HepG2 (cell line): ENCODE results near the gene ZNF554. TPM values are rescaled to one million over a fixed set of nuclear protein-coding genes. Genes with fewer than 3 reads are reported as not detected.
A peak's percentile ranks its signal among the peaks of the same experiment; 100 is the strongest.

Source experiments
- ASH2L ChIP-seq: fragments of 300-600, 200-600 bp; sonication (generic); IDR thresholded peaks from 2 replicates; pipeline ENCODE4 v1.7.0; 2017; ENCODE audit warnings: low read depth, mild to moderate bottlenecking, moderate library complexity, mixed read lengths, low read length; ENCODE audit not compliant: insufficient read length
- CC2D1A ChIP-seq: sonication (generic); formaldehyde crosslinking; IDR thresholded peaks from 2 replicates; pipeline ENCODE4 v1.8.1; 2023; ENCODE audit warnings: mild to moderate bottlenecking, missing genetic modification reagents
- CENPT ChIP-seq: sonication (generic); formaldehyde crosslinking; IDR thresholded peaks from 2 replicates; pipeline ENCODE4 v1.8.0; 2022; ENCODE audit warnings: low read depth, mild to moderate bottlenecking, moderate library complexity, missing genetic modification reagents
- CREM ChIP-seq, 2 experiments: sonication (generic) in 1 of 2; formaldehyde crosslinking in 1 of 2; IDR thresholded peaks; 2 replicates each; pipeline versions ENCODE4 v1.4.0 to v1.6.1; 2016 to 2020; ENCODE audit warnings: antibody characterized with exemption in 1 of 2, mild to moderate bottlenecking in 1 of 2, missing genetic modification reagents in 1 of 2
- NR2F6 ChIP-seq, 2 experiments: IDR thresholded peaks; 2 replicates each; pipeline ENCODE4 v1.6.1; 2016; ENCODE audit warnings: antibody characterized with exemption in 1 of 2, mild to moderate bottlenecking in 1 of 2
- RAD21 ChIP-seq: fragments of 450-650 bp; formaldehyde crosslinking; IDR thresholded peaks from 2 replicates; pipeline ENCODE4 v1.5.0; 2020; ENCODE audit warnings: mild to moderate bottlenecking
- SMAD1 ChIP-seq: sonication (generic); formaldehyde crosslinking; IDR thresholded peaks from 2 replicates; pipeline ENCODE4 v1.4.0; 2020; ENCODE audit warnings: missing genetic modification reagents, low read depth, mild to moderate bottlenecking, borderline replicate concordance
- SOX13 ChIP-seq, 3 experiments: fragments of 450-650 bp in 1 of 3; sonication (generic) in 1 of 3; formaldehyde crosslinking in 1 of 3; IDR thresholded peaks in 2 of 3; conservative IDR thresholded peaks in 1 of 3; 2 replicates each; pipeline versions ENCODE4 v1.5.0 to v1.6.1; 2016 to 2020; ENCODE audit warnings: antibody characterized with exemption in 1 of 3, mild to moderate bottlenecking in 1 of 3, missing compliant biosample characterization in 1 of 3, missing genetic modification reagents in 1 of 3, moderate library complexity in 1 of 3
- TOPORS ChIP-seq: sonication (generic); formaldehyde crosslinking; IDR thresholded peaks from 2 replicates; pipeline ENCODE4 v1.8.0; 2023; ENCODE audit warnings: mild to moderate bottlenecking, missing genetic modification reagents
- ZNF337 ChIP-seq: sonication (generic); formaldehyde crosslinking; IDR thresholded peaks from 2 replicates; pipeline ENCODE4 v1.5.1; 2020; ENCODE audit warnings: missing genetic modification reagents, low read depth, mild to moderate bottlenecking, borderline replicate concordance
- ZNF574 ChIP-seq: sonication (generic); formaldehyde crosslinking; IDR thresholded peaks from 2 replicates; pipeline ENCODE4 v1.4.0; 2020; ENCODE audit warnings: missing genetic modification reagents
- ZNF616 ChIP-seq: sonication (generic); formaldehyde crosslinking; IDR thresholded peaks from 2 replicates; pipeline ENCODE4 v1.5.0; 2020; ENCODE audit warnings: low read depth, mild to moderate bottlenecking, missing genetic modification reagents
- ZSCAN12 ChIP-seq: sonication (generic); formaldehyde crosslinking; IDR thresholded peaks from 2 replicates; pipeline ENCODE4 v1.9.0; 2021; ENCODE audit warnings: mild to moderate bottlenecking, missing genetic modification reagents
- polyA plus RNA-seq, 8 experiments: library from polyadenylated mRNA; depleted of rRNA in 3 of 8; stranded (reverse) in 7 of 8; unstranded in 1 of 8; fragments of >200 nt; fragmentation: Illumina TruSeq in 4 of 8; extraction: Trizol in 4 of 8; gene quantifications; 2 replicates each; pipeline versions ENCODE4 v1.2.1 to v1.2.3, GENCODE V29; 2011 to 2016; ENCODE audit warnings: low read depth in 4 of 8, missing spikeins in 1 of 8, mixed read lengths in 1 of 8; ENCODE audit not compliant: insufficient read depth in 1 of 8
- total RNA-seq, 5 experiments: library from RNA; depleted of rRNA; stranded (reverse); fragments of >200 nt; fragmentation: Illumina TruSeq; extraction: Trizol; gene quantifications; 2 replicates each; pipeline ENCODE4 v1.2.3, GENCODE V29; 2016; ENCODE audit warnings: low read depth in 1 of 5
- TF ChIP-seq, protein P1 (sequence below): sonication (generic); formaldehyde crosslinking; IDR thresholded peaks from 2 replicates; pipeline ENCODE4 v1.5.0; 2020; ENCODE audit warnings: mild to moderate bottlenecking, missing genetic modification reagents
- TF ChIP-seq, protein P2 (sequence below): IDR thresholded peaks from 2 replicates; pipeline ENCODE4 v1.6.1; 2016; ENCODE audit warnings: missing compliant biosample characterization, missing genetic modification reagents, borderline replicate concordance
- TF ChIP-seq, protein P3 (sequence below): sonication (generic); formaldehyde crosslinking; IDR thresholded peaks from 2 replicates; pipeline ENCODE4 v1.8.1; 2022; ENCODE audit warnings: low read depth, mild to moderate bottlenecking, missing genetic modification reagents
- TF ChIP-seq, protein P4 (sequence below): IDR thresholded peaks from 2 replicates; pipeline ENCODE4 v1.6.1; 2018; ENCODE audit warnings: missing genetic modification reagents, mild to moderate bottlenecking, missing compliant biosample characterization

The ZNF554 gene
- total and polyA plus RNA-seq, 2 of the 13 experiments (the other 11 are each of a cell fraction or from before 2014, with no cell fraction given), result 2.2 to 2.7 TPM

DNA sequence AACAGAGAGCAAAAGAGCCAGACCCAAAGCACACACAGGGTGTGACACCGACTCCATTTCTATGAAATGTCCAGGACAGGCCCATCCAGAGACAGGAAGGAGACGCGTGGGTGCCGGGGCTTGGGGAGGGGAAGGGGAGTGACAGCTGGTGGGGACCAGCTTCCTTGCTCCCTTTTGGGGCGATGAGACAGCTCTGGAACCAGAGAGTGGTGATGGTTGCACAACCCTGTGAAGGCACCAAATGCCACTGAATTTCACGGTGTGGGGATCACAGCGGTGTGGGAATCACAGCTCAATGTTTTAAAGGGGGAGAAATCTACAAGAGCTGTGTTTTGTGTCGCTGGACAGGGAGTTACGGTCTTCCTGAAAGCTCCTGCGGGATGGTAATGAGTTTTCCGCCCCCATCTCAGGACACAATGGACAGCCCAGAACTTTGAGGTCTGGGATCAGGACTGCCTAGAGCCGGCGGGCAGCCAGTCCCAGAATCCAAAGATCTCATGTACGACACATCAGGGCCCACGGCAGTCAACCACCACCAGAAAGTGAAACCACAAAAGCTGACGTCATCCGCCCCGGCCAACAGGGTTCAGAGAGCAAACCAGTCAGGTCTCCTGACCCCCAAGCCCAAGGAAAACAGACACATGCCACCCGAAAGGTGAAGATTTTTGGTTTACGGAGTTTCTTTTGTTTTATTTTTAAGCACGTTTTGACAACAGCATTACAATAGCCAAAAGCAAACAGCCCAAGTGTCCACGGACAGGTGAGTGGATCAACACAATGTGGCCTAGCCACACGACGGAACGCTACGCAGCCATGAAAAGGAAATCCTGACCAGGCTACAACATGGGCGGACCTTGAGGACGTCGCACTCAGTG lies 43.9 kb upstream of the ZNF554 start (continued):
- TF ChIP-seq SOX13 (IDR thresholded peaks at IDR 0.05) (no peak), SOX13 (CRISPR knock-in tag; conservative IDR thresholded peaks at IDR 0.05 in 1 of 2, IDR thresholded peaks at IDR 0.05 in 1 of 2) (peak in 1 of 2 experiments; percentile 27; a peak in 1 of 4 replicates), ZNF616 (CRISPR knock-in tag) (no peak), RAD21 (CRISPR knock-in tag) (no peak), ZNF337 (CRISPR knock-in tag) (peak; percentile 66; the same call in 1 of the 2 replicates), SMAD1 (CRISPR knock-in tag) (no peak), NR2F6 (IDR thresholded peaks at IDR 0.05) (peak; percentile 40; the same call in 1 of the 2 replicates), NR2F6 (CRISPR knock-in tag; IDR thresholded peaks at IDR 0.05) (no peak), TOPORS (CRISPR knock-in tag) (no peak), ZNF574 (CRISPR knock-in tag) (peak; percentile 39; the same call in 1 of the 2 replicates), CENPT (CRISPR knock-in tag) (no peak), CC2D1A (CRISPR knock-in tag) (no peak), CREM (IDR thresholded peaks at IDR 0.05) (peak; percentile 84), CREM (CRISPR knock-in tag; IDR thresholded peaks at IDR 0.05) (no peak), ZSCAN12 (CRISPR knock-in tag) (no peak), ASH2L (peak; percentile 78)
- TF ChIP-seq, protein P1, sequence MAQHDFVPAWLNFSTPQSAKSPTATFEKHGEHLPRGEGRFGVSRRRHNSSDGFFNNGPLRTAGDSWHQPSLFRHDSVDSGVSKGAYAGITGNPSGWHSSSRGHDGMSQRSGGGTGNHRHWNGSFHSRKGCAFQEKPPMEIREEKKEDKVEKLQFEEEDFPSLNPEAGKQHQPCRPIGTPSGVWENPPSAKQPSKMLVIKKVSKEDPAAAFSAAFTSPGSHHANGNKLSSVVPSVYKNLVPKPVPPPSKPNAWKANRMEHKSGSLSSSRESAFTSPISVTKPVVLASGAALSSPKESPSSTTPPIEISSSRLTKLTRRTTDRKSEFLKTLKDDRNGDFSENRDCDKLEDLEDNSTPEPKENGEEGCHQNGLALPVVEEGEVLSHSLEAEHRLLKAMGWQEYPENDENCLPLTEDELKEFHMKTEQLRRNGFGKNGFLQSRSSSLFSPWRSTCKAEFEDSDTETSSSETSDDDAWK (CRISPR knock-in tag), result no peak
- TF ChIP-seq, protein P2, sequence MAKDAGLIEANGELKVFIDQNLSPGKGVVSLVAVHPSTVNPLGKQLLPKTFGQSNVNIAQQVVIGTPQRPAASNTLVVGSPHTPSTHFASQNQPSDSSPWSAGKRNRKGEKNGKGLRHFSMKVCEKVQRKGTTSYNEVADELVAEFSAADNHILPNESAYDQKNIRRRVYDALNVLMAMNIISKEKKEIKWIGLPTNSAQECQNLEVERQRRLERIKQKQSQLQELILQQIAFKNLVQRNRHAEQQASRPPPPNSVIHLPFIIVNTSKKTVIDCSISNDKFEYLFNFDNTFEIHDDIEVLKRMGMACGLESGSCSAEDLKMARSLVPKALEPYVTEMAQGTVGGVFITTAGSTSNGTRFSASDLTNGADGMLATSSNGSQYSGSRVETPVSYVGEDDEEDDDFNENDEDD, result no peak
- TF ChIP-seq, protein P3, sequence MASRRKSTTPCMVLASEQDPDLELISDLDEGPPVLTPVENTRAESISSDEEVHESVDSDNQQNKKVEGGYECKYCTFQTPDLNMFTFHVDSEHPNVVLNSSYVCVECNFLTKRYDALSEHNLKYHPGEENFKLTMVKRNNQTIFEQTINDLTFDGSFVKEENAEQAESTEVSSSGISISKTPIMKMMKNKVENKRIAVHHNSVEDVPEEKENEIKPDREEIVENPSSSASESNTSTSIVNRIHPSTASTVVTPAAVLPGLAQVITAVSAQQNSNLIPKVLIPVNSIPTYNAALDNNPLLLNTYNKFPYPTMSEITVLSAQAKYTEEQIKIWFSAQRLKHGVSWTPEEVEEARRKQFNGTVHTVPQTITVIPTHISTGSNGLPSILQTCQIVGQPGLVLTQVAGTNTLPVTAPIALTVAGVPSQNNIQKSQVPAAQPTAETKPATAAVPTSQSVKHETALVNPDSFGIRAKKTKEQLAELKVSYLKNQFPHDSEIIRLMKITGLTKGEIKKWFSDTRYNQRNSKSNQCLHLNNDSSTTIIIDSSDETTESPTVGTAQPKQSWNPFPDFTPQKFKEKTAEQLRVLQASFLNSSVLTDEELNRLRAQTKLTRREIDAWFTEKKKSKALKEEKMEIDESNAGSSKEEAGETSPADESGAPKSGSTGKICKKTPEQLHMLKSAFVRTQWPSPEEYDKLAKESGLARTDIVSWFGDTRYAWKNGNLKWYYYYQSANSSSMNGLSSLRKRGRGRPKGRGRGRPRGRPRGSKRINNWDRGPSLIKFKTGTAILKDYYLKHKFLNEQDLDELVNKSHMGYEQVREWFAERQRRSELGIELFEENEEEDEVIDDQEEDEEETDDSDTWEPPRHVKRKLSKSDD (CRISPR knock-in tag), result peak; percentile 65; the same call in 1 of the 2 replicates
- TF ChIP-seq, protein P4, sequence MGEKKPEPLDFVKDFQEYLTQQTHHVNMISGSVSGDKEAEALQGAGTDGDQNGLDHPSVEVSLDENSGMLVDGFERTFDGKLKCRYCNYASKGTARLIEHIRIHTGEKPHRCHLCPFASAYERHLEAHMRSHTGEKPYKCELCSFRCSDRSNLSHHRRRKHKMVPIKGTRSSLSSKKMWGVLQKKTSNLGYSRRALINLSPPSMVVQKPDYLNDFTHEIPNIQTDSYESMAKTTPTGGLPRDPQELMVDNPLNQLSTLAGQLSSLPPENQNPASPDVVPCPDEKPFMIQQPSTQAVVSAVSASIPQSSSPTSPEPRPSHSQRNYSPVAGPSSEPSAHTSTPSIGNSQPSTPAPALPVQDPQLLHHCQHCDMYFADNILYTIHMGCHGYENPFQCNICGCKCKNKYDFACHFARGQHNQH (CRISPR knock-in tag), result 0 out of 2 replicates have a peak, but pooled peaks have one; percentile 16
